SK-N-SH (cell line): ENCODE measurements around the gene GPD2. TPM values are rescaled to one million over a fixed set of nuclear protein-coding genes. Genes with fewer than 3 reads are reported as not detected.

Experiments
- CTCF ChIA-PET: fragments of 300-600, 350-600 bp; formaldehyde crosslinking; extraction: SDS; loops from one replicate; lab custom pipeline; 2021; lab: Yijun Ruan, JAX
- POLR2A ChIA-PET: fragments of 350-600 bp; sonication (Branson Sonifier 250); formaldehyde crosslinking; extraction: SDS; loops from one replicate; lab custom pipeline; 2020; ENCODE audit warnings: antibody characterized with exemption, inconsistent platforms; lab: Yijun Ruan, JAX
- DNase-seq: peaks from one replicate; pipeline ENCODE4 v3.0.0; 2012
- H2AFZ ChIP-seq: fragments of 200-600 bp; sonication (generic); 2 replicates; pipeline ENCODE4 v1.8.1; 2016; ENCODE audit warnings: antibody characterized with exemption, mild to moderate bottlenecking, low read depth
- H3F3A ChIP-seq: fragments of 200-600 bp; sonication (generic); replicated peaks from 2 replicates; pipeline ENCODE3; 2016; ENCODE audit warnings: antibody characterized with exemption, mild to moderate bottlenecking; ENCODE audit not compliant: insufficient read depth
- H3K27ac ChIP-seq, 2 experiments: fragments of 200-500 bp in 1 of 2; fragments of 200-600 bp in 1 of 2; sonication (Bioruptor generic) in 1 of 2; sonication (generic), shearing (Covaris generic) in 1 of 2; 2 replicates each; pipeline versions ENCODE4 v1.5.1 to v1.6.1; 2014 to 2016; ENCODE audit warnings: low read depth in 2 of 2, inconsistent platforms in 1 of 2, low read length in 1 of 2, mild to moderate bottlenecking in 1 of 2, mixed read lengths in 1 of 2
- H3K27me3 ChIP-seq: fragments of 200-600 bp; sonication (generic), shearing (Covaris generic); 2 replicates; pipeline ENCODE4 v1.6.1; 2016; ENCODE audit warnings: mixed run types; ENCODE audit not compliant: insufficient read depth
- H3K36me3 ChIP-seq, 2 experiments: fragments of 200-500 bp in 1 of 2; fragments of 200-600 bp in 1 of 2; sonication (Bioruptor generic) in 1 of 2; sonication (generic) in 1 of 2; replicated peaks in 1 of 2; 2 replicates each; pipeline versions ENCODE3 to v1.5.1; 2014 to 2016; ENCODE audit warnings: low read length in 1 of 2, mild to moderate bottlenecking in 1 of 2; ENCODE audit not compliant: insufficient read depth in 2 of 2, control insufficient read depth in 1 of 2
- H3K4me1 ChIP-seq, 2 experiments: fragments of 200-500 bp in 1 of 2; fragments of 200-600 bp in 1 of 2; sonication (Bioruptor generic) in 1 of 2; sonication (generic), shearing (Covaris generic) in 1 of 2; 2 replicates each; pipeline versions ENCODE4 v1.5.1 to v1.6.1; 2014 to 2016; ENCODE audit warnings: low read depth in 1 of 2, low read length in 1 of 2, mixed run types in 1 of 2; ENCODE audit not compliant: insufficient read depth in 2 of 2, control insufficient read depth in 1 of 2
- H3K4me2 ChIP-seq: fragments of 200-600 bp; sonication (generic), shearing (Covaris generic); 2 replicates; pipeline ENCODE4 v1.6.1; 2017; ENCODE audit warnings: mixed run types
- H3K4me3 ChIP-seq, 2 experiments: fragments of 200-500 bp in 1 of 2; fragments of 200-600 bp in 1 of 2; sonication (Bioruptor generic) in 1 of 2; sonication (generic), shearing (Covaris generic) in 1 of 2; 2 replicates each; pipeline versions ENCODE4 v1.5.1 to v1.8.1; 2014 to 2016; ENCODE audit warnings: low read depth in 2 of 2, inconsistent platforms in 1 of 2, low read length in 1 of 2, mild to moderate bottlenecking in 1 of 2, mixed read lengths in 1 of 2, moderate library complexity in 1 of 2
- H3K79me2 ChIP-seq: fragments of 200-600 bp; sonication (generic); 2 replicates; pipeline ENCODE4 v1.8.1; 2017; ENCODE audit warnings: mild to moderate bottlenecking; ENCODE audit not compliant: insufficient read depth
- H3K9ac ChIP-seq: fragments of 200-600 bp; sonication (generic); 2 replicates; pipeline ENCODE4 v1.6.1; 2017; ENCODE audit warnings: mixed run types
- H3K9me2 ChIP-seq: fragments of 200-600 bp; sonication (generic); 2 replicates; pipeline ENCODE4 v1.6.1; 2017; ENCODE audit warnings: mixed run types
- H3K9me3 ChIP-seq: fragments of 200-600 bp; sonication (generic); 2 replicates; pipeline ENCODE4 v1.6.1; 2017; ENCODE audit warnings: mixed run types, mild to moderate bottlenecking, moderate library complexity
- H4K20me1 ChIP-seq: fragments of 200-600 bp; sonication (generic); 2 replicates; pipeline ENCODE4 v1.6.1; 2017; ENCODE audit warnings: mild to moderate bottlenecking, mixed run types; ENCODE audit not compliant: insufficient read depth
- CHD2 ChIP-seq: fragments of 150-350 bp; IDR thresholded peaks from 2 replicates; pipeline ENCODE4 v1.6.1; 2018; ENCODE audit warnings: low read length; ENCODE audit not compliant: partially characterized antibody
- ELF1 ChIP-seq: IDR thresholded peaks from 2 replicates; pipeline ENCODE4 v1.4.0; 2012
- EZH2phosphoT487 ChIP-seq: fragments of 200-600 bp; sonication (generic); IDR thresholded peaks from 2 replicates; pipeline ENCODE4 v1.6.1; 2017; ENCODE audit warnings: low read depth, mixed run types, mild to moderate bottlenecking, antibody characterized with exemption, moderate library complexity, borderline replicate concordance
- FOSL2 ChIP-seq: IDR thresholded peaks from 2 replicates; pipeline ENCODE4 v1.4.0; 2012; ENCODE audit warnings: low read depth, mild to moderate bottlenecking, moderate library complexity, borderline replicate concordance
- FOXJ3 ChIP-seq: sonication (generic); formaldehyde crosslinking; IDR thresholded peaks from 2 replicates; pipeline ENCODE4 v1.5.1; 2020; ENCODE audit warnings: mild to moderate bottlenecking, missing genetic modification reagents
- JUND ChIP-seq: IDR thresholded peaks from 2 replicates; pipeline ENCODE4 v1.4.0; 2012
- MEF2A ChIP-seq: IDR thresholded peaks from 2 replicates; pipeline ENCODE4 v1.4.0; 2012; ENCODE audit warnings: low read depth, borderline replicate concordance
- MXI1 ChIP-seq: IDR thresholded peaks from 2 replicates; pipeline ENCODE4 v1.6.1; 2012; ENCODE audit warnings: mild to moderate bottlenecking, low read depth, low read length, improper control_type of control experiment
- NFIC ChIP-seq: IDR thresholded peaks from 2 replicates; pipeline ENCODE4 v1.4.0; 2012; ENCODE audit warnings: borderline replicate concordance
- TEAD4 ChIP-seq: IDR thresholded peaks from 2 replicates; pipeline ENCODE4 v1.4.0; 2012; ENCODE audit warnings: mild to moderate bottlenecking, borderline replicate concordance; ENCODE audit not compliant: insufficient read depth
- WGBS: methylation state at CpG from one replicate; pipeline ENCODE4 v1.1.6; 2017; ENCODE audit warnings: low lambda C conversion rate; 5-methylcytosine and 5-hydroxymethylcytosine counted together
- polyA plus RNA-seq, 3 experiments: library from polyadenylated mRNA; depleted of rRNA; stranded (reverse); fragments of >200 nt; gene quantifications; 2 replicates each; pipeline ENCODE4 v1.2.3, GENCODE V29; 2012
- TF ChIP-seq, protein P1 (sequence below): IDR thresholded peaks from 2 replicates; pipeline ENCODE4 v1.4.0; 2012; ENCODE audit warnings: low read depth, borderline replicate concordance

GPD2 gene
- polyA plus RNA-seq, 1 of the 3 experiments (the other 2 are of a cell fraction): 4.8 TPM

DNA sequence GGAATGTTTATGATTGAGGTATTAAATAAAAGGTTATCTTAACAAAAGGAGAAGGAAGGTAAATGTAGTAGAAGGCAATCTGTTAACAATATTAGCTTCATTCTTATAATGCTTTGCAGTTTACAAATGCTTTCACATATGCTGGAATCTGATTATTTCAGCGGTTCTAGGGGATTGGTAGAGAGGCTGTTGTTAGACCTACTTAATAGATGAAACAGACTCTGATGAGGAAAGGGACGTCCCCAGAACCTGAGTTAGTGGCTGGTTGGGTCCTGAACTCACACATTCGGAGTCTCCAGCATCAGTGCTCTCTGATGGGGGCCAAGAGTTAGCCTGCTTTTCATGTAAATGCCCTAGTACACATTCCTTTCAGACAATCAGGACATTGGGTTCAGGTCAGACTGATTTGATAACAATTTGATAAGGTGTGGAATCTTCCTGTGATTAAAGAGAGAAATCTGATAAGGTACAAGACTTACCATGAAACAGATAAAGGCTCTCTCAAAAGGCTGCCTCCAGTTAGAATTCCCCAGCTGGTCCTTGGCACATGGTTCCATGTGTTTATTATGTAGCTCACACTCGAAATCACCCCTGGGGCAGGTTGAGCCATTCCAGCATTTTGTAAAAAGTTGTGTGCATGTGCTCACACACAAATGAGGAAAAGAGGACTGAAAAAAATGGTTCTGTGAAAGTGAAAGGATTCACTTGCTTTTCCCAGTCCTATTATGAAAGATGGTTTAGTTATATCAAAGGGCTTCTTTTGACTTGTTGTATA lies 103.1 kb downstream of the GPD2 start:
- Histone ChIP-seq H3K4me3 (no peak overlapping the region), H3K27ac (no peak overlapping the region), H3K79me2 (no peaks in the 10 kb centered on the region), H3K9me3 (no peaks in the 10 kb centered on the region), H3K4me2 (no peak overlapping the region), H3K9ac (no peak overlapping the region), H3K9me2 (no peaks in the 10 kb centered on the region), H2AFZ (no peak overlapping the region), H3F3A (peaks cover 5% of the 10 kb centered on the region), H3K27me3 (no peaks in the 10 kb centered on the region), H3K4me1 (peaks cover 6 to 7% of the 10 kb centered on the region in 2 experiments; a peak in 2 of 4 replicates), H4K20me1 (no peaks in the 10 kb centered on the region), H3K36me3 (no peaks in the 10 kb centered on the region)
- TF ChIP-seq NFIC: no peak
- DNase-seq: no peak
- 38% methylated on average over 3 of the region's 4 CpGs for WGBS
- ChIA-PET POLR2A (no interaction called here), CTCF (no interaction called here)

DNA sequence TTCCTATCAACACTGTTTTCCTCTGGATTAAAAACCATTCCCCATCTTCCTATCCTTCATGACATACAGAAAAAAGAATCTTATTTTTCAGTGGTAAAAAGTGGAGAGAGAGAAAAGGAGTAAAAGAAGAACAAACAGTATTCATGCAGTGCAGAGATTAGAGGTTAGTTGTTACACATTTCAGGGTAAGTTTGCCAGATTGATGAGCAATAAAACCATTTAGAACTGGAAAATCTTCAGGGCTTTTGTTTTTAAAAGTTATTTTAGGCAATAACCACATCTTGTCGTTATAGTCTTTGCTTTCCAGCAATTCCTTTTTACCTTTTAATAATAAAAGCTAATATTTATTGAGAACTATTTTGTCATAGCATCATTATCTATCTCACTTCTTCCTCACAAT lies 104.5 kb downstream of the GPD2 start:
- Histone ChIP-seq H3F3A (peaks cover 5% of the 10 kb centered on the region), H3K9ac (no peak overlapping the region), H3K79me2 (no peaks in the 10 kb centered on the region), H3K4me1 (peaks cover 6 to 7% of the 10 kb centered on the region in 2 experiments; a peak in 2 of 4 replicates), H3K4me3 (no peak overlapping the region), H3K9me2 (no peaks in the 10 kb centered on the region), H4K20me1 (no peaks in the 10 kb centered on the region), H3K9me3 (no peaks in the 10 kb centered on the region), H3K27me3 (no peaks in the 10 kb centered on the region), H2AFZ (no peak overlapping the region), H3K27ac (no peak overlapping the region), H3K36me3 (no peaks in the 10 kb centered on the region), H3K4me2 (no peak overlapping the region)
- POLR2A ChIA-PET: no interaction called here
- no peak for TF ChIP-seq MEF2A
- TF ChIP-seq JUND: no peak
- TF ChIP-seq EZH2phosphoT487: no peak
- TF ChIP-seq, protein P1, sequence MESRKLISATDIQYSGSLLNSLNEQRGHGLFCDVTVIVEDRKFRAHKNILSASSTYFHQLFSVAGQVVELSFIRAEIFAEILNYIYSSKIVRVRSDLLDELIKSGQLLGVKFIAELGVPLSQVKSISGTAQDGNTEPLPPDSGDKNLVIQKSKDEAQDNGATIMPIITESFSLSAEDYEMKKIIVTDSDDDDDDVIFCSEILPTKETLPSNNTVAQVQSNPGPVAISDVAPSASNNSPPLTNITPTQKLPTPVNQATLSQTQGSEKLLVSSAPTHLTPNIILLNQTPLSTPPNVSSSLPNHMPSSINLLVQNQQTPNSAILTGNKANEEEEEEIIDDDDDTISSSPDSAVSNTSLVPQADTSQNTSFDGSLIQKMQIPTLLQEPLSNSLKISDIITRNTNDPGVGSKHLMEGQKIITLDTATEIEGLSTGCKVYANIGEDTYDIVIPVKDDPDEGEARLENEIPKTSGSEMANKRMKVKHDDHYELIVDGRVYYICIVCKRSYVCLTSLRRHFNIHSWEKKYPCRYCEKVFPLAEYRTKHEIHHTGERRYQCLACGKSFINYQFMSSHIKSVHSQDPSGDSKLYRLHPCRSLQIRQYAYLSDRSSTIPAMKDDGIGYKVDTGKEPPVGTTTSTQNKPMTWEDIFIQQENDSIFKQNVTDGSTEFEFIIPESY: no peak
- TF ChIP-seq TEAD4: no peak
- no peak for TF ChIP-seq MXI1
- no peak for TF ChIP-seq CHD2
- TF ChIP-seq FOXJ3 (CRISPR knock-in tag): no peak
- no peak for TF ChIP-seq ELF1
- no peak for TF ChIP-seq FOSL2
- CTCF ChIA-PET: no interaction called here
- WGBS: 94% methylated on average over 1 of the region's 1 CpG
- DNase-seq: no peak
